ENCODE measurements around the gene WNT1. TPM values are rescaled to one million over a fixed set of nuclear protein-coding genes. Genes with fewer than 3 reads are reported as not detected.

Gene WNT1
- total and polyA plus RNA-seq, 9 of the 15 experiments (the other 6 are each of a cell fraction or from before 2014, with no cell fraction given) = not detected

- TF ChIP-seq, protein P1, sequence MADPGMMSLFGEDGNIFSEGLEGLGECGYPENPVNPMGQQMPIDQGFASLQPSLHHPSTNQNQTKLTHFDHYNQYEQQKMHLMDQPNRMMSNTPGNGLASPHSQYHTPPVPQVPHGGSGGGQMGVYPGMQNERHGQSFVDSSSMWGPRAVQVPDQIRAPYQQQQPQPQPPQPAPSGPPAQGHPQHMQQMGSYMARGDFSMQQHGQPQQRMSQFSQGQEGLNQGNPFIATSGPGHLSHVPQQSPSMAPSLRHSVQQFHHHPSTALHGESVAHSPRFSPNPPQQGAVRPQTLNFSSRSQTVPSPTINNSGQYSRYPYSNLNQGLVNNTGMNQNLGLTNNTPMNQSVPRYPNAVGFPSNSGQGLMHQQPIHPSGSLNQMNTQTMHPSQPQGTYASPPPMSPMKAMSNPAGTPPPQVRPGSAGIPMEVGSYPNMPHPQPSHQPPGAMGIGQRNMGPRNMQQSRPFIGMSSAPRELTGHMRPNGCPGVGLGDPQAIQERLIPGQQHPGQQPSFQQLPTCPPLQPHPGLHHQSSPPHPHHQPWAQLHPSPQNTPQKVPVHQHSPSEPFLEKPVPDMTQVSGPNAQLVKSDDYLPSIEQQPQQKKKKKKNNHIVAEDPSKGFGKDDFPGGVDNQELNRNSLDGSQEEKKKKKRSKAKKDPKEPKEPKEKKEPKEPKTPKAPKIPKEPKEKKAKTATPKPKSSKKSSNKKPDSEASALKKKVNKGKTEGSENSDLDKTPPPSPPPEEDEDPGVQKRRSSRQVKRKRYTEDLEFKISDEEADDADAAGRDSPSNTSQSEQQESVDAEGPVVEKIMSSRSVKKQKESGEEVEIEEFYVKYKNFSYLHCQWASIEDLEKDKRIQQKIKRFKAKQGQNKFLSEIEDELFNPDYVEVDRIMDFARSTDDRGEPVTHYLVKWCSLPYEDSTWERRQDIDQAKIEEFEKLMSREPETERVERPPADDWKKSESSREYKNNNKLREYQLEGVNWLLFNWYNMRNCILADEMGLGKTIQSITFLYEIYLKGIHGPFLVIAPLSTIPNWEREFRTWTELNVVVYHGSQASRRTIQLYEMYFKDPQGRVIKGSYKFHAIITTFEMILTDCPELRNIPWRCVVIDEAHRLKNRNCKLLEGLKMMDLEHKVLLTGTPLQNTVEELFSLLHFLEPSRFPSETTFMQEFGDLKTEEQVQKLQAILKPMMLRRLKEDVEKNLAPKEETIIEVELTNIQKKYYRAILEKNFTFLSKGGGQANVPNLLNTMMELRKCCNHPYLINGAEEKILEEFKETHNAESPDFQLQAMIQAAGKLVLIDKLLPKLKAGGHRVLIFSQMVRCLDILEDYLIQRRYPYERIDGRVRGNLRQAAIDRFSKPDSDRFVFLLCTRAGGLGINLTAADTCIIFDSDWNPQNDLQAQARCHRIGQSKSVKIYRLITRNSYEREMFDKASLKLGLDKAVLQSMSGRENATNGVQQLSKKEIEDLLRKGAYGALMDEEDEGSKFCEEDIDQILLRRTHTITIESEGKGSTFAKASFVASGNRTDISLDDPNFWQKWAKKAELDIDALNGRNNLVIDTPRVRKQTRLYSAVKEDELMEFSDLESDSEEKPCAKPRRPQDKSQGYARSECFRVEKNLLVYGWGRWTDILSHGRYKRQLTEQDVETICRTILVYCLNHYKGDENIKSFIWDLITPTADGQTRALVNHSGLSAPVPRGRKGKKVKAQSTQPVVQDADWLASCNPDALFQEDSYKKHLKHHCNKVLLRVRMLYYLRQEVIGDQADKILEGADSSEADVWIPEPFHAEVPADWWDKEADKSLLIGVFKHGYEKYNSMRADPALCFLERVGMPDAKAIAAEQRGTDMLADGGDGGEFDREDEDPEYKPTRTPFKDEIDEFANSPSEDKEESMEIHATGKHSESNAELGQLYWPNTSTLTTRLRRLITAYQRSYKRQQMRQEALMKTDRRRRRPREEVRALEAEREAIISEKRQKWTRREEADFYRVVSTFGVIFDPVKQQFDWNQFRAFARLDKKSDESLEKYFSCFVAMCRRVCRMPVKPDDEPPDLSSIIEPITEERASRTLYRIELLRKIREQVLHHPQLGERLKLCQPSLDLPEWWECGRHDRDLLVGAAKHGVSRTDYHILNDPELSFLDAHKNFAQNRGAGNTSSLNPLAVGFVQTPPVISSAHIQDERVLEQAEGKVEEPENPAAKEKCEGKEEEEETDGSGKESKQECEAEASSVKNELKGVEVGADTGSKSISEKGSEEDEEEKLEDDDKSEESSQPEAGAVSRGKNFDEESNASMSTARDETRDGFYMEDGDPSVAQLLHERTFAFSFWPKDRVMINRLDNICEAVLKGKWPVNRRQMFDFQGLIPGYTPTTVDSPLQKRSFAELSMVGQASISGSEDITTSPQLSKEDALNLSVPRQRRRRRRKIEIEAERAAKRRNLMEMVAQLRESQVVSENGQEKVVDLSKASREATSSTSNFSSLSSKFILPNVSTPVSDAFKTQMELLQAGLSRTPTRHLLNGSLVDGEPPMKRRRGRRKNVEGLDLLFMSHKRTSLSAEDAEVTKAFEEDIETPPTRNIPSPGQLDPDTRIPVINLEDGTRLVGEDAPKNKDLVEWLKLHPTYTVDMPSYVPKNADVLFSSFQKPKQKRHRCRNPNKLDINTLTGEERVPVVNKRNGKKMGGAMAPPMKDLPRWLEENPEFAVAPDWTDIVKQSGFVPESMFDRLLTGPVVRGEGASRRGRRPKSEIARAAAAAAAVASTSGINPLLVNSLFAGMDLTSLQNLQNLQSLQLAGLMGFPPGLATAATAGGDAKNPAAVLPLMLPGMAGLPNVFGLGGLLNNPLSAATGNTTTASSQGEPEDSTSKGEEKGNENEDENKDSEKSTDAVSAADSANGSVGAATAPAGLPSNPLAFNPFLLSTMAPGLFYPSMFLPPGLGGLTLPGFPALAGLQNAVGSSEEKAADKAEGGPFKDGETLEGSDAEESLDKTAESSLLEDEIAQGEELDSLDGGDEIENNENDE (IDR thresholded peaks at IDR 0.05; ENCODE audit: low read depth, low read length) = no peak
- TF ChIP-seq YY1 (IDR thresholded peaks at IDR 0.05; ENCODE audit: borderline replicate concordance in 1 of 3, control insufficient read depth in 1 of 3, extremely low read depth in 1 of 3, insufficient read depth in 3 of 3, insufficient read length in 1 of 3, insufficient replicate concordance in 2 of 3, low read depth in 1 of 3, low read length in 2 of 3) (peak in 1 of 3 experiments; percentile 43), MCM7 (IDR thresholded peaks at IDR 0.05) (no peak), ZNF41 (CRISPR knock-in tag; conservative IDR thresholded peaks at IDR 0.05) (no peak), BRF1 (IDR thresholded peaks at IDR 0.05; ENCODE audit: borderline replicate concordance, extremely low read depth, insufficient read length) (no peak), NR4A1 (CRISPR knock-in tag; IDR thresholded peaks at IDR 0.05) (0 out of 2 replicates have a peak, but pooled peaks have one; percentile 1), NR4A1 (tag; IDR thresholded peaks at IDR 0.05) (no peak), TRIM25 (IDR thresholded peaks at IDR 0.05; ENCODE audit: borderline replicate concordance) (no peak), ZC3H11A (IDR thresholded peaks at IDR 0.05; ENCODE audit: low read depth, low read length) (no peak), ZNF316 (IDR thresholded peaks at IDR 0.05) (no peak), EP300 (IDR thresholded peaks at IDR 0.05; ENCODE audit: low read length) (no peak), ETS1 (conservative IDR thresholded peaks at IDR 0.05; ENCODE audit: control insufficient read depth, low read depth, low read length) (no peak), TBP (optimal IDR thresholded peaks at IDR 0.05; ENCODE audit: low read depth, low read length) (peak; percentile 33), HLTF (IDR thresholded peaks at IDR 0.05) (no peak), FOXJ3 (CRISPR knock-in tag; IDR thresholded peaks at IDR 0.05) (no peak)
Measured at GRCh38 chr12:49017891-49018260, 39.8 kb downstream of the WNT1 start (continued).

Data from K562 (cell line).